Measurements from ENCODE around the gene LAMA2.

The LAMA2 gene

DNA sequence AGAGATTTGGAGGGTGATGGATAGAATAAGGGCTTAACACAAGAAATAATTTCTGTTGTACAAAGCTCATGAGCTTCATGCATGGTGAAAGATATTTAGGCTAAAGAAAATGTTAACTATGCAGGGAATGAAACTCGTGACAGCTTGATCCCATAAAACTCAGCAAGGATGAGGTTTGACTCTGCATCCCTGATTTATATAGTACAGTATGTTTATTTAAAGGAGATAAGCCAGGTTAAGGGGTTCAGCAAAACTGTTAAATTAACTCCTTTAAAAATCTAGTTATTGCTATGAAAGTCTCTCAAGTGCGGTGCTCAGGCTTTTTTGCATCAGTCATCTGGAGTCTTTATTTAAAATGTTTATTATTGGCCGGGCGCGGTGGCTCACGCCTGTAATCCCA is 326.4 kb downstream of the LAMA2 start:
- no peak for DNase-seq (ENCODE audit: low read depth in 2 of 2)

DNA sequence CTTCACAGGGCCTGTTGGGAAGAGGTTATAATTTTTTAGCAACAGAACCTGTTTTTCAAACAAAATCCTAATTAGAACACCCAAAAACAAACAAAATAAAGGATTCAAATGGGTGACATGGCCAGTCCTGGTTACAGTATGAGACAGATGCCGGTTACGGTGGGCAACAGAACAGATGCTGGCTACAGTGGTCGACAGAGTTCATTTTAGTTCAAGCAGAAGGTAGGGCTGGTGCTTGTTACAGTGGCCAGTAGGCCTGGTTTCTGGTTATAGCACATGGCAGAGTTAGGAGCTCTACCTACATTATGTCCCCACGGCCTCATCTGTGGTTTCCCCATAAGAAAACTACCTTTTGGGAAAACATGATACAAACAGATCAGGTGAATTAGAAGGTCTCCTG is 327.7 kb downstream of the LAMA2 start:
- no peak for DNase-seq (ENCODE audit: low read depth in 2 of 2)

- no peak for DNase-seq (ENCODE audit: low read depth in 2 of 2)
Measured at GRCh38 chr6:129211626-129212025, 328.7 kb downstream of the LAMA2 start.

GRCh38 chr6:129212081-129212480 is 329.1 kb downstream of the LAMA2 start:
- no peak for DNase-seq (ENCODE audit: low read depth in 2 of 2)

DNA sequence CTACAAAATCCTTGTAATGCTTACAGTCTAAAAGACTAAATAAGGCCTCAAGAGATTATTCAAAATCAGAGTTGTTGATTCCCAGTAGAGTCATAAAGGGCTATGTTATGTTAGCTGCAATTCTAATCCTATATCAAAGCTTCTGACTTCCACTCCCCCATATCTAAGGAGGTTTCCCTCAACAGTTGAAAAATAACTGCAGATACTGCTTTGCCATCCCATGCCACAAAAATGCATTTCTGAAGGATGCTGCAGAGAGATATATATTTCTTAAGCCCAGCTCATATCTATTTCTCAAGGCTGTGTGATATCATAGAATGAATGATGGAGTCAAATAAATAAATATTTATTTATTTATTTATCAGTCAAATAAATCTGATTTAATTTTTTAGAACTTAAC is 332.3 kb downstream of the LAMA2 start:
- DNase-seq (ENCODE audit: low read depth in 2 of 2): no peak

DNA sequence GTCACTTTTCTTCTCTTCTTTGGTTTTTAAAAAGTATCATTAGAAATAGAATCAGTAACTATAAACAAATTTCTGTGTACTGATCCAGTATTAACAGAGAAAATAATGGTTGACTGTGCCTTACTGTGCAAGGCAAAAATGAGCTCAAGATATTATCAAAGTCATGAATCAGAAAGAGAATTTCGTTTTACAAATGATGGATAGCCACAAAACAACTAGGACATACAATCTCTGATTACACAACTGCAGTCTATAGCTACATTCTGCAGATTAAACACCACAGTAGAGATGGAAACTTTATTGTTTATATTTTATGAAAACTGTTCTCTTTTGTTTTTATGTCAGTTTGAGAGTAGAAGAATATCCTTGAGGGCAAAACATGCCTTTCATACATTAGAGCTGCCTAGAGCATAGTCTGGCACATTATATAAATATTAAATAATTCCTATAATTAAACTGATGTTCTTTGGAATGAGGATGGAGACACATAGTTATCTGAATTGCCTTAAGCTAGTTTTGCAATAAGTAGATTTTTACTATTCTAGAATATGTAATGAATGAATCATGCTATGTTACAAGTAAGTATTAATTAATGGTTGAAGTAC is 333.1 kb downstream of the LAMA2 start:
- no peak for DNase-seq (ENCODE audit: low read depth in 2 of 2)

GRCh38 chr6:129217701-129218100 is 334.8 kb downstream of the LAMA2 start:
- no peak for DNase-seq (ENCODE audit: low read depth in 2 of 2)

- no peak for DNase-seq (ENCODE audit: low read depth in 2 of 2)
Measured at GRCh38 chr6:129233458-129234134, 350.7 kb downstream of the LAMA2 start.

GRCh38 chr6:129235167-129236000 is 352.4 kb downstream of the LAMA2 start:
- DNase-seq (ENCODE audit: low read depth in 2 of 2): no peak

- DNase-seq (ENCODE audit: low read depth in 2 of 2): no peak
Measured at GRCh38 chr6:129236001-129236517, 353.1 kb downstream of the LAMA2 start.

DNA sequence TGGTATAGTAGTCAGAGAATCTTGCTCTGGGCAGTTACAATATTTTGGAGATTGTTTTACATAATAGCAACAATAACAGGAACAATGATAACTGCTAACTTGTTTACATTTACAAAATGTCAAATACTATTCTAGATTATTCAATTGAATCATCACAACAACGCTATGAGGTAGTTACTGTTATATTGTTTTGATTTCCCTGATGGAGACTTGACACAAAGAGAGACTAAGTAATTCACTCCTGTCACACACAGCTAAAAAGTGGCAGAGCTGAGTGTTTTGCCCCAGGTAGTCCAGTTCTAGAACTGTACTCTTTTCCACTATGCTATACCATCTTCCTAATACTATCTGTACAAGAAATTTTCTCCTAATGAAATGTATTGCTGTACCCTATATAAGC is 356.1 kb downstream of the LAMA2 start:
- DNase-seq (ENCODE audit: low read depth in 2 of 2): no peak

- DNase-seq (ENCODE audit: low read depth in 2 of 2): no peak
Measured at GRCh38 chr6:129239825-129240491, 357.0 kb downstream of the LAMA2 start.

GRCh38 chr6:129240492-129240853 is 357.5 kb downstream of the LAMA2 start:
- DNase-seq (ENCODE audit: low read depth in 2 of 2): no peak

DNA sequence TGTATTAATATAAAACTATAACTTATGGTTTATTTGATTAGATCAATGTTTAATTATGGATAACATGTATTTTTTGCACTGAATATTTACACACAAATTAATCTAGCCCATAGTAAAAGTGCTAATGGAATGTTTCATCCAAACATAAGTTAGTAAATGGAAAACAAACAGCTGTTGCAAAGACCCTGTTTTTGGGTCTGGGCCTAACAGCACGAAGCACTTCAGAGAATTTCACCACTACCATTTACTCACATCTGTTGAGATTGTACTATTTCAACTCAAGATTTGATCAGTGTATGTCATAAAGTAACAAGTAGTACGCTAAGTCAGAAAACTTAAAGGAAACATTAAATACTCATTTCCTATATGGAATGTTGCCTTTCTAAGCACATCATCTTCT is 359.6 kb downstream of the LAMA2 start:
- DNase-seq (ENCODE audit: low read depth in 2 of 2): no peak

DNA sequence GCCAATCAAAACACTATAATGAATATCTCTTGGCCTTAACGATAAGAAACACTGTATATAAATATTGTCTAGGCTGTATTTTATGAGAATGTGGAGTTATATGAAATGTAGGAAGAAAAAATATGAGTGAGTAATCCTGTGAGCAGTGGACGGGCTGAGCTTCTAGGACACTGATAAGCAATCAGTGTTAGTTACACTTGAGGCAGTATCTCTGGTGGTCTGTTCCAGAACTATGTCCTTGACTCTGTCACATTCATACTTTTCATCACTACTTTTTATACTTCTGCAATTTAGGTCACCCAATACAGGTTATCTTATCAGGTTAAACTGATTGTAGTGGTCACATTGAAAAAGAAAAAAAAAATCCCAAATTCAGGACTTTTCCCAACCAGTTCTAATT is 360.4 kb downstream of the LAMA2 start:
- DNase-seq (ENCODE audit: low read depth in 2 of 2): no peak

- DNase-seq (ENCODE audit: low read depth in 2 of 2): no peak
Measured at GRCh38 chr6:129248946-129249345, 366.0 kb downstream of the LAMA2 start.

DNA sequence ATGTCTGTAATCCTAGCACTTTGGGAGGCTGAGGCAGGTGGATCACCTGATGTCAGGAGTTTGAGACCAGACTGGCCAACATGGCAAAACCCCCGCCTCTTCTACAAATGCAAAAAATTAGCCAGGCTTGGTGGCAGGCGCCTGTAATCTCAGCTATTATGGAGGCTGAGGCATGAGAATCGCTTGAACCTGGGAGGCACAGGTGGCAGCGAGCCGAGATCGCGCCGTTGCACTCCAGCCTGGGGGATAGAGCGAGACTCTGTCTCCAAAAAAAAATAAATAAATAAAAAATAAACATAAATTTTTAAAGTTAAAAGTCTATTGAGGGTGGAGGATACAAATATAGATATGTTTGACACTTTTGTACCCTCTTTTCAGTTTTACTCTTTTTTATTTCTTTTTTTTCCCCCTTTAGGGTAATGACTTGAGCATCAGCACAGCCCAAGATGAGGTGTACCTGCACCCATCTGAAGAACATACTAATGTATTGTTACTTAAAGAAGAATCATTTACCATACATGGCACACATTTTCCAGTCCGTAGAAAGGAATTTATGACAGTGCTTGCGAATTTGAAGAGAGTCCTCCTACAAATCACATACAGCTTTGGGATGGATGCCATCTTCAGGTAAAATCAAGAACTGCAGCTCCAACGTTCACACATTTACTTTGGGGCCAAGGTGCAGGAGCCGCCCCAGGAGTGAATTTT is 368.9 kb downstream of the LAMA2 start:
- DNase-seq (ENCODE audit: low read depth in 2 of 2): peak; percentile 16 to 17

GRCh38 chr6:129252377-129253071 is 369.6 kb downstream of the LAMA2 start:
- no peak for DNase-seq (ENCODE audit: low read depth in 2 of 2)

- no peak for DNase-seq (ENCODE audit: low read depth in 2 of 2)
Measured at GRCh38 chr6:129253242-129253641, 370.3 kb downstream of the LAMA2 start.

GRCh38 chr6:129253727-129254126 is 370.8 kb downstream of the LAMA2 start:
- DNase-seq (ENCODE audit: low read depth in 2 of 2): no peak

DNA sequence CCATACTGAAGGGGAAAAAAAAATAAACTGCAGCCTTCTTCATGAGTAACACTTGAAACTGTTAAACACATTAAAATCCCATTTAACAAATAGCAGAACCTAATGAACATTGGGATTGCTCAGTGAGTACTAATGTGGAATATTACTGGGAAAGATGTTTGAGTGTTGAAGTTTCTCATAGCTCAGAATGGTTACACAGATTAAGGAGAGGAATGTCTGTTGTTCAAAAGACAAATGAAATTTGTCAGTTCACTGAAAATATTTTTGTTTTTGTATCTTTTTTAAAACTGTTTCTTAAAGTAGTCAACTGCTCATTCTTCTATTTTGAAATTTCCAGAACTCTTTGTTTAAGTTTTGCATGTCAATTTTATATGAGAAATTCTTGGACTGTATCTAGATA is 374.3 kb downstream of the LAMA2 start:
- no peak for DNase-seq (ENCODE audit: low read depth in 2 of 2)

Measured in stimulated activated CD8-positive, alpha-beta memory T cell treated with anti-CD3 and anti-CD28 coated beads, Interleukin-2, amount 100 ng/mL, for 48 hours (primary cell).